LNCAP (cell line): ENCODE measurements around the gene NBDY.

Experiments
- TF ChIP-seq, protein P1 (sequence below): fragments of 450-650 bp; IDR thresholded peaks from 2 replicates; pipeline ENCODE4 v1.5.1; 2017; ENCODE audit warnings: mild to moderate bottlenecking

The NBDY gene

DNA sequence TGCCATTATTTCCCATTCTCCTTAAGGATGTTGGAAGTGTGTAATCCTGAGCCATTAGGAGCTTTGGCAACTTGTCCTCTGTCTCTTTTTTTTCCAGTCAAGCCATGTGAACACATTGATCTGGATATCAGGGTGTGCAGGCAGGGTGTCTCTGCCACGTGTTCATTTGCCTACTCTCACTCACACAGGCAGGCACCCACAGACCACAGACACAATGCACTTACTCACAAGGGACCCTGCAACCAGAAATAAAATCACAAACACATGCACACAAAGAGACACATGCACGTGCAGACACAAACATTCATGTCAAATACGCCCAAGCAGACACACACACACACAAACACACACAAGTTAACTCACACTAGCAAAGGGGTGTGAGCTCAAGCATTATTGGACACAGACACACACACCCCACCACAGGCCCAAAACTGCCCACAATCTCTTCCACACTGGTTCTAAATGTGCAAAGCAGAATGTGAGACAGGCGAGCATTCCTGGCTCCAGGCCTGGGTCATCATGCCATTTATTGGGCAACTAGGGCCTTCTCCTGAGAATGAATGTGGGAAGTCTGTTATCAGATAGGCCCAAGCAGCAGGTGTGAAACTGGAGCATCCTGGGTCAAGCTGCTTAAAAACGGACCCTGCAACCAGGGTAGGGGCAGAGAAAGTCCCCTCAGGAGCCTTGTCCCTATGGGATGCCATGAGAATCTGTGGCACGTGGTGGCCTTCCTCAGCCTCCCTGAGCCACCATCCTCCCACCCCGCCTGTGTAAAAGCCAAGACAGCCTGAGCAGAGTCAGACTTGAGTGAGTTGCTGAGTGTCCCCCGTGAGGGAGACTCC is 63.4 kb downstream of the NBDY start:
- TF ChIP-seq, protein P1, sequence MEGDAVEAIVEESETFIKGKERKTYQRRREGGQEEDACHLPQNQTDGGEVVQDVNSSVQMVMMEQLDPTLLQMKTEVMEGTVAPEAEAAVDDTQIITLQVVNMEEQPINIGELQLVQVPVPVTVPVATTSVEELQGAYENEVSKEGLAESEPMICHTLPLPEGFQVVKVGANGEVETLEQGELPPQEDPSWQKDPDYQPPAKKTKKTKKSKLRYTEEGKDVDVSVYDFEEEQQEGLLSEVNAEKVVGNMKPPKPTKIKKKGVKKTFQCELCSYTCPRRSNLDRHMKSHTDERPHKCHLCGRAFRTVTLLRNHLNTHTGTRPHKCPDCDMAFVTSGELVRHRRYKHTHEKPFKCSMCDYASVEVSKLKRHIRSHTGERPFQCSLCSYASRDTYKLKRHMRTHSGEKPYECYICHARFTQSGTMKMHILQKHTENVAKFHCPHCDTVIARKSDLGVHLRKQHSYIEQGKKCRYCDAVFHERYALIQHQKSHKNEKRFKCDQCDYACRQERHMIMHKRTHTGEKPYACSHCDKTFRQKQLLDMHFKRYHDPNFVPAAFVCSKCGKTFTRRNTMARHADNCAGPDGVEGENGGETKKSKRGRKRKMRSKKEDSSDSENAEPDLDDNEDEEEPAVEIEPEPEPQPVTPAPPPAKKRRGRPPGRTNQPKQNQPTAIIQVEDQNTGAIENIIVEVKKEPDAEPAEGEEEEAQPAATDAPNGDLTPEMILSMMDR, result no peak

DNA sequence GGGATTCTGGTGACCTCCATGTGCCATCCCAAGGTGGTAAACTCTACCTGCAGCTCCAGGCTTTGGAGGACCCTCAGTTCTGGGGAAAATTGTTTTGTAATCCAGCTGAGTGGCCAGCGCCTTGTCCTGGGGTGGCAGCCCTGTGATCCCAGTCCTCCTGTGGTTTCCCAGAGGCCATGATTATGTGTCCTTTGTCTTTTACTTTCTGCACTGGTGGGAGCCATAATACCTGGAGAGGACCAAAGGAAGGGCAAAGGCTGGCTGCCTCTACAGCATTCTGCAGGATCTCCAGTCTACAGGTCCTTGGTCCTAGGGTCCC is 64.0 kb downstream of the NBDY start:
- TF ChIP-seq, protein P1, result no peak

DNA sequence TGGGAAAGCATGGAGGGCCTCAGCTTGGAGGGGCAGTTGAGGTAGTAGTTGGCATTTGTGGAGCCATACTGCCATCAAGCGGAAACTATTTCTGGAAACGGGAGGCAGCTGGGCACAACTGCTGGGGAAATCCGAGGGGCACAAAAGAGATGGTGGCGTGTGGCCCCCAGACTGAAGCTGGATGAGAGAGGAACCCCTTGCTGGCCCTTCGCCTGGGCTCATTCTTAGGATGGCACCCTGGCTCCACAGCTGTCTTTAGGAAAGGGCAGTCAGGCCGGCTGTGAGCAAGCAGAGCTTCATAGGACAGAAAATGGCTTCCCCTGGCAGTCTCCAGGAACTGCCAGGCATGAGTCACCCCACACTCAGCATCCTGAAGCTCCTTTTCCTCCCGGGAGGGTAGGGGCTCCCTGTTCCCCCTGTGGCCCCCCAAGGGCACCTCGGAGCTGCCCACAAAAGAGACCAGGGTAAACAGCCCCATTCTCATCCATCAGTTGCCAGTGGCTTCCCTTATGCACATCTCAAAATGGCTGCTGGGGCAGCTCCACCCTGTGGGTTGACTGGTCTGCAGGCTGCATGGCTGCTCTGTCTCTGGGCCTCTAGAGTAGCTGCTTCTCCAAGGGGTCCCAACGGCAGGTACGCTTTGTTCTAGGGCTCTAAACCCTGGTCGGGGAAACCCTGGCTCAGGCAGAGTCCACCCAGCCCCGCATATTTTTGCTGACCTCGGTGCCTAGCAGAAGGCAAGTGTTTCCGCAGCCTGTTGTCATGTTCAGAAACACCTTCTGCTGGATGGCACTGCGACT is 64.7 kb downstream of the NBDY start:
- TF ChIP-seq, protein P1, result no peak

DNA sequence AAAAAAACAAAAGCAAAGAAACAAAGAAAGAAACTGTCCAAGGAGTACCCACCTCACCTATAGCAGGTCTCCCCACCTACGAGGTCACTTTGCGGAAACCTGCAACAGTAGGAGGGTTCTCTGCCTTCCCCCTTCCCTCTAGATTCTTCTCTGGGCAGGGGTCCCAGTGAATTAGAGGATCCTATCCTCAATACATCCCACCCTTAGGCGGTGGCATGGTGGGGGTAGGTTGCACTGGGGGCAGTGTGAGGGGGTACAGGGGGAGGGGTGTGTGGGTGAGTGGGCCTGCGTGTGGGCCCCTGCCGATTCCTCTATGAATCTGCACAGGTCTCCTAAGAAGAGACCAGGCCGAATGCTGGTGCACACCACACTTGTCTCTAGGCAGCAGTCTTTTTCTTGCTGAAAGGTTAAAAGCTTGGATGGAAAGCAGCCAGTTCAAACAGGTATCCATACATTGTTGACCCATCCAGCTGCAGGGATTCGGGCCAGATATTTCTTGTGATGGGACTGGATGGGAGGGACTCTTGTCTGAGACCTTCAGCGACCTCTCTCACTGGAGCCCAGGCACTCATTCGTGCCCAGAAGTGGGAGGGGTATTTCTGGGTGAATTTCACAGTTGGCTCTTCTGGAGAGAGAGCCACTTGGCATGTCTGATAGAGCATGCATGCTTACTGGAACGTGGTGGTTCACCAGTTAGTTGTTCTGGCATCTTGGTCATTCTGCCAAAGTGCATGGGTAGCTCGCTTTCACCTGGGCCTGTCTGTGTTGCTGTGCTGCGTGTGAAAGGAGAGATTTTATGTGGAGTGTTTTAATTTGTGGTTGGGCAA is 65.6 kb downstream of the NBDY start:
- TF ChIP-seq, protein P1, result no peak

DNA sequence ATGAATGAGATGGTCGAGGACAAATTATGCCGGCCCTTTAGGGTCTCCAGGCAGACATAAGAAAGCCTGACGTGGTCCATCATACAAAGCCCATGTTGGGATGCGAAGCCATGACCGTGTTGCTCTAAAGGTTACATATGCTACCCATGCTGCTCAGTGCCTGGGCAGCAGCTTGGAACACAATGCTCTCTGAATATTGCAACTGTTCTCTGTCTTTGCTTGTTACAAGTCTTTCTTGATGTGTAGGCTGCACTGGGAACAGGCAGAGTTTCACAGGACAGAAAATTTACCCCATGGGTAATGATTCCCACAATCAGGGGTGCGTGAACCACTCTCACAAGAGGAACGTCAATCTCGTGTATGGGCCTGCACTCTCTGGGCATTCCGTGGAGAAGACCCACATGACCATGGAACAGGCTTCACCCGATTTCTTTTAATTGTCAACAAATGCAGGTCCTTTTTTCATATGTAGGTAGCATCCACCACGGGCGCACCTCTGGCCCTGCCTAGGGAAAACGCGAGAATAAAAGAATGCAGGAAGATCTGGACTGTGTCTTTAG is 66.3 kb downstream of the NBDY start:
- TF ChIP-seq, protein P1, result no peak

DNA sequence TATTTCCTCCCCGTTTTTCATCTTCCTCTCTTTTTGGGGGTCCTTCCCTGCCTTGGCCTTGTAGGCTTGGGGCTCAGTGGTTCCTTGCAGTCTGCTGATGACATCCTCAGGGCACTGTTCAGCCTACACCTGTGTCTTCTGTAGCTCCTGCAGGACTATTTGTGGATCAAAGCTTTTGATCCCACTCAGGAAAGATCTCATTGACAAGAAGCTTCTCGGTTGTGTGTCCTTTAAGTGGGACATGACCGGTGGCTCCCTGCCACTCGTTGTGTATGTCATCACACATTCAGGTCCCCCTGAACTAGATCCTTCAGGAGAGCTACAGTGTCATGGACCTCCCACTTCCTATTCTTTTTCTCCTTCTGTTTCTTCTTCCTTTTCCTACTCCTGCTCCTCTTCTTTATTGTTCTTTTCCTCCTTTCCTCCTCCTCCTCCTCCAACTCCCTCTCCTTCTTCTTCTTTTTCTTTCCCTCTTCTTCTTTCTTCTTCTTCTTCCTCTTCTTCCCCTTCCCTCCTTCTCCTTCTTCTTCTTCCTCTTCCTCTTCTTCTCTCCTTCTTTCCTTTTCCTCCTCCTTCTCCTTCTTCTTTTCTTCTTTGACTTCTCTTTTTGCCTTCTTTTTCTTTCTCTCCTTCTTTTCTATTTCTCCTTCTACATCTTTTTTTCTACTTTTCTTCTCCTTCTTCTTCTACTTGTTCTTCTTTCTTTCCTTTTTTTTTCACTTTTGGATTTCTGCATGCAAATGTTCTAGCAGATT is 67.8 kb downstream of the NBDY start:
- TF ChIP-seq, protein P1, result no peak
